Endothelial cell of umbilical vein (primary cell): ENCODE measurements around the gene ACYP2. TPM values are rescaled to one million over a fixed set of nuclear protein-coding genes. Genes with fewer than 3 reads are reported as not detected.
A peak's percentile ranks its signal among the peaks of the same experiment; 100 is the strongest.

Source experiments
- BruUV-seq: library from RNA; stranded (reverse); fragments of 400-500 nt; replicated peaks from 2 replicates; lab custom pipeline; 2021; lab: Mats Ljungman, UMichigan
- CTCF ChIA-PET: fragments of 300-600, 350-600 bp; sonication (Branson Sonifier 250); formaldehyde crosslinking; loops from one replicate; lab custom pipeline; 2021; ENCODE audit warnings: antibody characterized with exemption, inconsistent platforms; lab: Charles Lee
- POLR2A ChIA-PET: fragments of 300-600, 350-600 bp; sonication (Branson Sonifier 250); formaldehyde crosslinking; loops from one replicate; lab custom pipeline; 2021; ENCODE audit warnings: antibody characterized with exemption, inconsistent platforms; lab: Charles Lee
- DNase-seq: peaks from one replicate; pipeline ENCODE4 v3.0.0-alpha.2; 2011; ENCODE audit warnings: low read depth, low spot score
- FAIRE-seq: peaks from 2 replicates; lab custom pipeline; 2011; peaks lifted over from hg19 to GRCh38; lab: Jason Lieb, UNC
- H2AFZ ChIP-seq: 2 replicates; pipeline ENCODE4 v1.6.0; 2012; ENCODE audit warnings: low read depth, low read length, control low read depth, inconsistent platforms
- H3K27ac ChIP-seq: 2 replicates; pipeline ENCODE4 v1.5.1; 2011; ENCODE audit warnings: low read depth, mild to moderate bottlenecking, control low read depth, low read length, moderate library complexity; ENCODE audit not compliant: insufficient read depth
- H3K27me3 ChIP-seq, 2 experiments: 2 replicates each; pipeline versions ENCODE4 v1.6.0 to v1.6.1; 2011; ENCODE audit warnings: low read length in 2 of 2, mixed read lengths in 1 of 2; ENCODE audit not compliant: control insufficient read depth in 2 of 2, insufficient read depth in 2 of 2
- H3K36me3 ChIP-seq, 2 experiments: 2 replicates in 1 of 2; 3 replicates in 1 of 2; pipeline ENCODE4 v1.5.1; 2011; ENCODE audit warnings: low read length in 2 of 2, mild to moderate bottlenecking in 1 of 2, moderate library complexity in 1 of 2; ENCODE audit not compliant: control insufficient read depth in 2 of 2, insufficient read depth in 2 of 2; ENCODE audit errors: extremely low read depth in 1 of 2
- H3K4me1 ChIP-seq: 3 replicates; pipeline ENCODE4 v1.5.1; 2011; ENCODE audit warnings: mild to moderate bottlenecking, low read length; ENCODE audit not compliant: control insufficient read depth, insufficient read depth; ENCODE audit errors: extremely low read depth
- H3K4me2 ChIP-seq: 2 replicates; pipeline ENCODE4 v1.6.1; 2011; ENCODE audit warnings: low read length, control low read depth, mixed read lengths; ENCODE audit not compliant: insufficient read depth
- H3K4me3 ChIP-seq, 3 experiments: fragments of 200-600 bp in 1 of 3; sonication (generic), shearing (Covaris generic) in 1 of 3; replicated peaks in 1 of 3; 2 replicates each; pipeline ENCODE4 v1.5.1; 2011 to 2016; ENCODE audit warnings: control low read depth in 3 of 3, low read length in 3 of 3, mild to moderate bottlenecking in 2 of 3, inconsistent platforms in 1 of 3, low read depth in 1 of 3, moderate library complexity in 1 of 3; ENCODE audit not compliant: insufficient read depth in 1 of 3
- H3K79me2 ChIP-seq: 2 replicates; pipeline ENCODE4 v1.6.0; 2012; ENCODE audit warnings: low read length, inconsistent platforms; ENCODE audit not compliant: control insufficient read depth, insufficient read depth
- H3K9ac ChIP-seq: replicated peaks from 2 replicates; pipeline ENCODE3; 2011; ENCODE audit warnings: low read length, control low read depth; ENCODE audit not compliant: insufficient read depth; ENCODE audit errors: extremely low read depth
- H3K9me1 ChIP-seq: replicated peaks from 3 replicates; pipeline ENCODE4 v1.6.0; 2011; ENCODE audit warnings: mild to moderate bottlenecking, low read length; ENCODE audit not compliant: control insufficient read depth, insufficient read depth; ENCODE audit errors: extremely low read depth
- H3K9me3 ChIP-seq: replicated peaks from 2 replicates; pipeline ENCODE4 v1.5.1; 2012; ENCODE audit warnings: low read length, inconsistent platforms; ENCODE audit not compliant: control insufficient read depth, insufficient read depth
- H4K20me1 ChIP-seq: replicated peaks from 2 replicates; pipeline ENCODE3; 2011; ENCODE audit warnings: mild to moderate bottlenecking, low read length; ENCODE audit not compliant: control insufficient read depth, insufficient read depth; ENCODE audit errors: extremely low read depth
- EZH2 ChIP-seq: IDR thresholded peaks from 2 replicates; pipeline ENCODE4 v1.6.1; 2012; ENCODE audit warnings: borderline replicate concordance, low read depth, mild to moderate bottlenecking, moderate library complexity, low read length, inconsistent platforms; ENCODE audit not compliant: severe bottlenecking
- FOS ChIP-seq: IDR thresholded peaks from 2 replicates; pipeline ENCODE4 v1.6.1; 2011; ENCODE audit warnings: mild to moderate bottlenecking, low read length, moderate library complexity, borderline replicate concordance; ENCODE audit not compliant: insufficient read depth
- GATA2 ChIP-seq: IDR thresholded peaks from 2 replicates; pipeline ENCODE4 v1.7.0; 2011; ENCODE audit warnings: low read depth, mild to moderate bottlenecking, moderate library complexity, mixed read lengths, low read length; ENCODE audit not compliant: insufficient read length, insufficient read depth
- JUN ChIP-seq: IDR thresholded peaks from 2 replicates; pipeline ENCODE4 v1.6.1; 2011; ENCODE audit warnings: borderline replicate concordance, low read depth; ENCODE audit not compliant: insufficient read length, insufficient read depth
- MYC ChIP-seq: IDR thresholded peaks from one replicate; pipeline ENCODE4 v1.6.1; 2011; ENCODE audit warnings: mild to moderate bottlenecking, low read depth, low read length
- POLR2A ChIP-seq: IDR thresholded peaks from 2 replicates; pipeline ENCODE4 v1.6.1; 2012; ENCODE audit warnings: low read depth, mild to moderate bottlenecking, control low read depth, low read length
- POLR2AphosphoS5 ChIP-seq: IDR thresholded peaks from 2 replicates; pipeline ENCODE4 v1.6.1; 2012; ENCODE audit warnings: low read depth, mild to moderate bottlenecking, control low read depth, low read length, moderate library complexity; ENCODE audit not compliant: insufficient read depth
- dilution Hi-C: fragments of 300-500 bp; cut with MboI; formaldehyde crosslinking; loops from one replicate; pipeline ENCODE4 v1.15.0; 2019; ENCODE audit warnings: low sequenced_read_pairs; ENCODE audit not compliant: extremely low pct_ligation_motif_present
- intact Hi-C: fragments of 100-400 bp; cut with micrococcal nuclease; formaldehyde crosslinking; loops from one replicate; pipeline ENCODE4 v1.10.0; 2022
- polyA plus RNA-seq, 4 experiments: library from polyadenylated mRNA; depleted of rRNA in 3 of 4; stranded (reverse) in 3 of 4; unstranded in 1 of 4; fragments of >200 nt; gene quantifications; 2 replicates each; pipeline versions ENCODE4 v1.2.1 to v1.2.3, GENCODE V29; 2011 to 2012; ENCODE audit warnings: missing spikeins in 1 of 4
- total RNA-seq: library from RNA; stranded (reverse); gene quantifications from 2 replicates; pipeline ENCODE4 v1.2.3, GENCODE V29; 2021
- TF ChIP-seq, protein P1 (sequence below): IDR thresholded peaks from 2 replicates; pipeline ENCODE4 v1.6.1; 2011; ENCODE audit not compliant: insufficient read depth, insufficient read length
- TF ChIP-seq, protein P2 (sequence below), 2 donors: IDR thresholded peaks; 1 replicate in 1 of 2; 2 replicates in 1 of 2; pipeline ENCODE4 v1.5.1; 2011; ENCODE audit warnings: low read length in 2 of 2, mild to moderate bottlenecking in 2 of 2, moderate library complexity in 2 of 2, control low read depth in 1 of 2, inconsistent platforms in 1 of 2, low read depth in 1 of 2; ENCODE audit not compliant: insufficient read depth in 1 of 2; ENCODE audit errors: extremely low read depth in 1 of 2

Gene ACYP2
- total and polyA plus RNA-seq, 2 donors (not counting 3 experiments of a cell fraction or from before 2014, with no cell fraction given) = 3.9 to 7.9 TPM

GRCh38 chr2:54271843-54272627 lies 156.6 kb downstream of the ACYP2 start:
- DNase-seq = no peak
- POLR2A ChIA-PET = no interaction called here
- Histone ChIP-seq H3K9ac (no peak overlapping the region), H3K4me3 (no peak overlapping the region), H3K27me3 (no peaks in the 10 kb centered on the region), H3K79me2 (no peaks in the 10 kb centered on the region), H3K9me1 (no peaks in the 10 kb centered on the region), H2AFZ (no peak overlapping the region), H3K36me3 (no peaks in the 10 kb centered on the region), H3K4me2 (no peak overlapping the region), H3K4me1 (no peaks in the 10 kb centered on the region), H3K27ac (no peak overlapping the region), H4K20me1 (no peaks in the 10 kb centered on the region), H3K9me3 (no peaks in the 10 kb centered on the region)
- TF ChIP-seq JUN (no peak), MYC (no peak)
- CTCF ChIA-PET = no interaction called here
- BruUV-seq = no TSS peak
- dilution Hi-C loops (no loop called here), intact Hi-C loops (no loop called here)
- FAIRE-seq = no peak

DNA sequence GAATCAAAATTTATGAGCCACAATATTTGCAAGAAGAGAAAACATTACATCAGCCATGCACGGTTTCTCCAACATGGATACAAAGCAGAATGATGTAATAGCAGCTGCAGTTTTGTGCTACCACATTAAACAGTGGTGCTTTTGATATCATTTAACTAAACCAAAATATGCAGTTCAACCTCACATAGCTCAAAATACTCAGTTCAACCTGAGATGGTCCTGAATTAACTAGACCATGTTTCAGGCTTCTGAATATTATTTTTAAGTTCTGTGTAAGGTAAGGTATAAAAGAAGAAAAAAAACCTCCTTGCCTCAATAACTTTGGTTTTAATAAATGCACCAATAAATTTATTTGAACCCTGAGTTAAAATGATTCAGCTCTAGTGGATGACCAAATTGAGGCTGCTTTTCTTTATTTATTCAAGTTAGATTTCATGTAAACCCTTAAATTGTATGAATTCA lies 159.4 kb downstream of the ACYP2 start:
- no peaks in the 10 kb centered on the region for H4K20me1 ChIP-seq

More for the DNA sequence above, 159.4 kb downstream of the ACYP2 start:
- H3K27me3 ChIP-seq = no peaks in the 10 kb centered on the region
- POLR2A ChIA-PET = no interaction called here
- peak; percentile 18 for FAIRE-seq
- H3K9me3 ChIP-seq = no peaks in the 10 kb centered on the region
- dilution Hi-C loops = no loop called here
- H3K27ac ChIP-seq = no peak overlapping the region
- no peaks in the 10 kb centered on the region for H3K9me1 ChIP-seq
- no peaks in the 10 kb centered on the region for H3K4me1 ChIP-seq
- CTCF ChIA-PET = interaction anchor here (0.8 to 1.9 kb wide), 6 partner anchors 10 to 113 kb away, joined by 3 to 4 read pairs (median 3); a partner anchor contains a TSS
- no peak overlapping the region for H3K4me3 ChIP-seq
- H3K4me2 ChIP-seq = no peak overlapping the region
- TF ChIP-seq POLR2A (no peak), MYC (no peak), EZH2 (no peak), GATA2 (no peak), FOS (no peak), POLR2AphosphoS5 (no peak), JUN (no peak)
- TF ChIP-seq, protein P1, sequence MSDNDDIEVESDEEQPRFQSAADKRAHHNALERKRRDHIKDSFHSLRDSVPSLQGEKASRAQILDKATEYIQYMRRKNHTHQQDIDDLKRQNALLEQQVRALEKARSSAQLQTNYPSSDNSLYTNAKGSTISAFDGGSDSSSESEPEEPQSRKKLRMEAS = no peak
- TF ChIP-seq, protein P2, sequence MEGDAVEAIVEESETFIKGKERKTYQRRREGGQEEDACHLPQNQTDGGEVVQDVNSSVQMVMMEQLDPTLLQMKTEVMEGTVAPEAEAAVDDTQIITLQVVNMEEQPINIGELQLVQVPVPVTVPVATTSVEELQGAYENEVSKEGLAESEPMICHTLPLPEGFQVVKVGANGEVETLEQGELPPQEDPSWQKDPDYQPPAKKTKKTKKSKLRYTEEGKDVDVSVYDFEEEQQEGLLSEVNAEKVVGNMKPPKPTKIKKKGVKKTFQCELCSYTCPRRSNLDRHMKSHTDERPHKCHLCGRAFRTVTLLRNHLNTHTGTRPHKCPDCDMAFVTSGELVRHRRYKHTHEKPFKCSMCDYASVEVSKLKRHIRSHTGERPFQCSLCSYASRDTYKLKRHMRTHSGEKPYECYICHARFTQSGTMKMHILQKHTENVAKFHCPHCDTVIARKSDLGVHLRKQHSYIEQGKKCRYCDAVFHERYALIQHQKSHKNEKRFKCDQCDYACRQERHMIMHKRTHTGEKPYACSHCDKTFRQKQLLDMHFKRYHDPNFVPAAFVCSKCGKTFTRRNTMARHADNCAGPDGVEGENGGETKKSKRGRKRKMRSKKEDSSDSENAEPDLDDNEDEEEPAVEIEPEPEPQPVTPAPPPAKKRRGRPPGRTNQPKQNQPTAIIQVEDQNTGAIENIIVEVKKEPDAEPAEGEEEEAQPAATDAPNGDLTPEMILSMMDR (IDR thresholded peaks at IDR 0.05; ENCODE audit: extremely low read depth in 1 of 2, insufficient read depth in 1 of 2, low read depth in 1 of 2, low read length in 2 of 2) = no peak
- intact Hi-C loops = no loop called here
- no peaks in the 10 kb centered on the region for H3K36me3 ChIP-seq
- H2AFZ ChIP-seq = no peak overlapping the region
- no peak overlapping the region for H3K9ac ChIP-seq
- no peaks in the 10 kb centered on the region for H3K79me2 ChIP-seq
- BruUV-seq = no TSS peak
- no peak for DNase-seq
